A172 (cell line): ENCODE results near the gene L1TD1. TPM values are rescaled to one million over a fixed set of nuclear protein-coding genes. Genes with fewer than 3 reads are reported as not detected.
"Not testable (repeated sequence)": the region's sequence is repeated elsewhere in the genome, so short reads cannot be mapped to it uniquely, and the experiment has no call there.

Experiments used
- DNase-seq: peaks from one replicate; pipeline ENCODE4 v3.0.0-alpha.2; 2015; ENCODE audit warnings: low spot score
- total RNA-seq: library from RNA; depleted of rRNA; stranded (reverse); fragments of >200 nt; shearing (Covaris generic); gene quantifications from 2 replicates; pipeline ENCODE4 v1.2.3, GENCODE V29; 2014

The L1TD1 gene
- total RNA-seq, 1 experiment from 2014 or later: not detected

- DNase-seq: peak; percentile 6
These were observed 4.1 kb downstream of the L1TD1 start for GRCh38 chr1:62198781-62199125.

GRCh38 chr1:62207187-62207586, 12.5 kb downstream of the L1TD1 start:
- no peak for DNase-seq

GRCh38 chr1:62208087-62208486, 13.4 kb downstream of the L1TD1 start:
- DNase-seq: no peak

- no peak for DNase-seq
These were observed 14.3 kb downstream of the L1TD1 start for GRCh38 chr1:62208970-62209369.

GRCh38 chr1:62209931-62210595, 15.4 kb downstream of the L1TD1 start:
- DNase-seq: peak; percentile 71

- DNase-seq: peak; percentile 27
These were observed 16.3 kb downstream of the L1TD1 start for GRCh38 chr1:62210960-62211359.

- no peak for DNase-seq
These were observed 17.8 kb downstream of the L1TD1 start for GRCh38 chr1:62212411-62212810.

- no peak for DNase-seq
These were observed 18.6 kb downstream of the L1TD1 start for GRCh38 chr1:62213075-62213914.

GRCh38 chr1:62218604-62219003, 24.0 kb downstream of the L1TD1 start:
- peak; percentile 50 for DNase-seq

GRCh38 chr1:62220456-62220855, 25.8 kb downstream of the L1TD1 start:
- not testable (repeated sequence) for DNase-seq

- no peak for DNase-seq
These were observed 26.5 kb downstream of the L1TD1 start for GRCh38 chr1:62221171-62221570.

- DNase-seq: no peak
These were observed 27.7 kb downstream of the L1TD1 start for GRCh38 chr1:62222321-62222720.

- no peak for DNase-seq
These were observed 29.5 kb downstream of the L1TD1 start for GRCh38 chr1:62224182-62224581.

- no peak for DNase-seq
These were observed 32.8 kb downstream of the L1TD1 start for GRCh38 chr1:62227496-62227895.

GRCh38 chr1:62228136-62228882, 33.7 kb downstream of the L1TD1 start:
- DNase-seq: no peak

- no peak for DNase-seq
These were observed 34.2 kb downstream of the L1TD1 start for GRCh38 chr1:62228883-62229187.

- DNase-seq: no peak
These were observed 34.8 kb downstream of the L1TD1 start for GRCh38 chr1:62229468-62229867.

GRCh38 chr1:62229932-62230331, 35.3 kb downstream of the L1TD1 start:
- no peak for DNase-seq

GRCh38 chr1:62230718-62231117, 36.1 kb downstream of the L1TD1 start:
- DNase-seq: peak; percentile 90

- DNase-seq: no peak
These were observed 38.2 kb downstream of the L1TD1 start for GRCh38 chr1:62232871-62233278.

- no peak for DNase-seq
These were observed 39.3 kb downstream of the L1TD1 start for GRCh38 chr1:62233926-62234450.

GRCh38 chr1:62234688-62235087, 40.0 kb downstream of the L1TD1 start:
- peak; percentile 71 for DNase-seq

GRCh38 chr1:62235576-62235975, 40.9 kb downstream of the L1TD1 start:
- no peak for DNase-seq
